Nephron (organoid): Measurements from ENCODE around the gene PTGDR2.

Source experiments
- H3K27ac Mint-ChIP-seq, 3 experiments: 2 replicates each; pipeline ENCODE4 v1.8.0; 2020; ENCODE audit warnings: mixed read lengths in 3 of 3, mild to moderate bottlenecking in 2 of 3, moderate library complexity in 1 of 3
- H3K27me3 Mint-ChIP-seq: 2 replicates; pipeline ENCODE4 v1.8.0; 2021; ENCODE audit warnings: low read depth, mild to moderate bottlenecking, moderate library complexity, mixed read lengths
- H3K36me3 Mint-ChIP-seq: 2 replicates; pipeline ENCODE4 v1.8.0; 2020; ENCODE audit warnings: low read depth, mixed read lengths
- H3K4me1 Mint-ChIP-seq: 2 replicates; pipeline ENCODE4 v1.8.0; 2020; ENCODE audit warnings: mixed read lengths
- H3K4me3 Mint-ChIP-seq, 3 experiments: 2 replicates each; pipeline ENCODE4 v1.8.0; 2020; ENCODE audit warnings: mild to moderate bottlenecking in 3 of 3, mixed read lengths in 3 of 3, moderate library complexity in 2 of 3
- H3K9me3 Mint-ChIP-seq: 2 replicates; pipeline ENCODE4 v1.8.0; 2020; ENCODE audit warnings: mixed read lengths
- TF ChIP-seq, protein P1 (sequence below), 3 experiments: fragments of 200-600 bp; sonication (generic); IDR thresholded peaks; one replicate each; pipeline ENCODE4 v1.5.0; 2021; ENCODE audit warnings: antibody characterized with exemption in 3 of 3; ENCODE audit not compliant: unreplicated experiment in 3 of 3

PTGDR2 gene

DNA sequence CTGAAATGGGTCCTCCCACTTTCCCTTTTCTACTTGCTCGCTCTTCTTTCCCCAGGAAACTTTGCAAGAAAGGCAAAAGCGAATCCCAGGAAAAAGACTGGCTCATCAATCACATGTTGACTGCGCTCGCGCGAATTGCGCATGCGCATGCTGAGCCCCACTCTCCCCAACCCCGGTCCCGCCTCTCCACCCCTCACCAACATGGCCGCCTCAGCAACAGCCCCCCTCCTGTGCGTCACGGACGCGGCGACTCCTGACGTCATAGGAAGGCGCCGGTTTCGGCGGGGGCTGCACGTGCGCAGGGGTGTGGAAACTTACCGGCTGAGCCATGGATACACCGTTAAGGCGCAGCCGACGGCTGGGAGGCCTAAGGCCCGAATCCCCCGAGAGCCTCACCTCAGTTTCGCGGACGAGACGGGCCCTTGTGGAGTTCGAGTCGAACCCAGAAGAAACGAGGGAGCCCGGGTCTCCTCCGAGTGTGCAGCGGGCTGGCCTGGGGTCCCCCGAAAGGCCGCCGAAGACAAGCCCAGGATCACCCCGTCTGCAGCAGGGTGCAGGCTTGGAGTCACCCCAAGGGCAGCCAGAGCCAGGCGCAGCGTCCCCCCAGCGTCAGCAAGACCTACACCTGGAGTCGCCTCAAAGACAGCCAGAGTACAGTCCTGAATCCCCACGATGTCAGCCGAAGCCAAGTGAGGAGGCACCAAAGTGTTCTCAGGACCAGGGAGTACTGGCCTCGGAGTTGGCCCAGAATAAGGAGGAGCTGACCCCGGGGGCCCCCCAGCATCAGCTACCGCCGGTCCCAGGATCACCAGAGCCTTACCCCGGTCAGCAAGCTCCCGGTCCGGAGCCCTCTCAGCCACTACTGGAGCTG, 13.7 kb downstream of the PTGDR2 start, which contains the start of gene CCDC86:
Gene CCDC86, plus strand, starts transcription at position 317 of the 871 bp plus-strand sequence. Its CDS starts 12 bp downstream, at position 329.
- TF ChIP-seq, protein P1, sequence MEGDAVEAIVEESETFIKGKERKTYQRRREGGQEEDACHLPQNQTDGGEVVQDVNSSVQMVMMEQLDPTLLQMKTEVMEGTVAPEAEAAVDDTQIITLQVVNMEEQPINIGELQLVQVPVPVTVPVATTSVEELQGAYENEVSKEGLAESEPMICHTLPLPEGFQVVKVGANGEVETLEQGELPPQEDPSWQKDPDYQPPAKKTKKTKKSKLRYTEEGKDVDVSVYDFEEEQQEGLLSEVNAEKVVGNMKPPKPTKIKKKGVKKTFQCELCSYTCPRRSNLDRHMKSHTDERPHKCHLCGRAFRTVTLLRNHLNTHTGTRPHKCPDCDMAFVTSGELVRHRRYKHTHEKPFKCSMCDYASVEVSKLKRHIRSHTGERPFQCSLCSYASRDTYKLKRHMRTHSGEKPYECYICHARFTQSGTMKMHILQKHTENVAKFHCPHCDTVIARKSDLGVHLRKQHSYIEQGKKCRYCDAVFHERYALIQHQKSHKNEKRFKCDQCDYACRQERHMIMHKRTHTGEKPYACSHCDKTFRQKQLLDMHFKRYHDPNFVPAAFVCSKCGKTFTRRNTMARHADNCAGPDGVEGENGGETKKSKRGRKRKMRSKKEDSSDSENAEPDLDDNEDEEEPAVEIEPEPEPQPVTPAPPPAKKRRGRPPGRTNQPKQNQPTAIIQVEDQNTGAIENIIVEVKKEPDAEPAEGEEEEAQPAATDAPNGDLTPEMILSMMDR (IDR thresholded peaks at IDR 0.05; ENCODE audit: unreplicated experiment in 3 of 3): no peak
- H3K9me3 Mint-ChIP-seq: no peaks in the 10 kb centered on the region
- H3K27me3 Mint-ChIP-seq: no peaks in the 10 kb centered on the region
- H3K4me3 Mint-ChIP-seq: peak within 1 kb of the TSS; percentile 84 to 92 (median 86)
- H3K36me3 Mint-ChIP-seq: no peaks in the 10 kb centered on the region
- H3K4me1 Mint-ChIP-seq: peaks cover 54% of the 10 kb centered on the region
- H3K27ac Mint-ChIP-seq: peak within 1 kb of the TSS; percentile 94 to 99 (median 96)

DNA sequence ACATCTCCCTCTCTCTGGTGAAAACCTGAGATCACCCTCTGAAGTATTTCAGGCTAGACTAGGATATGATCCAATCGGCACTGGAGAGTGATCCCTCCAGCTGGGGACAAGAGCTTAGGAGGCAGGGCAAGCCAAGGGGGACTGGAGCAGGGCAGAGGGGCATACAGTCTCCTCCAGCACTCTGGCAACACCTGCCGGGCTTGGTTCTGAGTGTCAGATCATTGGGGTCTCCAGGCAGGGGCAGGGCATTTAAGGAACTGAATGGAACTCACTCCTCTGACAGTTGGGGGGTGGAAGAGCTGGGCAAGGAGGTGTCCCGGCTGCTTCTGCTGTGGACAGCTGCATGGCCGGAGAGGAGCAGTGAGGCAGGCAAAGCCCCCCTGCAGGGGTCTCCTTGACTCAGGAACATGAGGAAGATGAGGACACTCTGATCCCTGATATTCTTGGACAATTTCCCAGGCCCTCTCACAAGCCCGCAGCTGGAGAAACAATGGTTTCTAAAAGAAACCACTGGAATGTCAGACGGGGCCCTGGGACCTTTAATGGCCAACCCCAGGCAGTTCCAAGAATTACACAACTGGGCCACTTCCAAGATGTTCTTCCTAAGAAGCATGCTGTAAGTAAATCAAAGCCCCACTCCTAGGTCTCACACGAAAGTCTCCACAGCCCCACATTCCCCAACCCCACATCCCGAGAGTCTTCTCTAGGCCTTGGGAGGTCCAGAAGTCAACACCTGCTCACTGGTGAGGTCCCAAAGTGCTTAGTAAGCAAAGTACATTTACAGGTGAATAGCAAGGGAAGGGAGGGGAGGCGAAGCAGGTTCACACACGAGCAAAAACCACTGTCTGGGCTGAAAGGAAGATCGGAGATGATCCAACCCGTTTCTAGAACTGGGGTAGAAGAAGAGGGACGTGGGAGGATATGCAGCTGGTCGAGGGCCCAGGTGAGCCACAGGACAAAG, 15.0 kb downstream of the PTGDR2 start:
- no peaks in the 10 kb centered on the region for H3K27me3 Mint-ChIP-seq
- peaks cover 54% of the 10 kb centered on the region for H3K4me1 Mint-ChIP-seq
- no peaks in the 10 kb centered on the region for H3K36me3 Mint-ChIP-seq
- TF ChIP-seq, protein P1 (IDR thresholded peaks at IDR 0.05; ENCODE audit: unreplicated experiment in 3 of 3): no peak
- no peaks in the 10 kb centered on the region for H3K9me3 Mint-ChIP-seq
- H3K4me3 Mint-ChIP-seq: peak overlapping the region; percentile 84 to 92 (median 86)
- peak overlapping the region; percentile 94 to 99 (median 96) for H3K27ac Mint-ChIP-seq

DNA sequence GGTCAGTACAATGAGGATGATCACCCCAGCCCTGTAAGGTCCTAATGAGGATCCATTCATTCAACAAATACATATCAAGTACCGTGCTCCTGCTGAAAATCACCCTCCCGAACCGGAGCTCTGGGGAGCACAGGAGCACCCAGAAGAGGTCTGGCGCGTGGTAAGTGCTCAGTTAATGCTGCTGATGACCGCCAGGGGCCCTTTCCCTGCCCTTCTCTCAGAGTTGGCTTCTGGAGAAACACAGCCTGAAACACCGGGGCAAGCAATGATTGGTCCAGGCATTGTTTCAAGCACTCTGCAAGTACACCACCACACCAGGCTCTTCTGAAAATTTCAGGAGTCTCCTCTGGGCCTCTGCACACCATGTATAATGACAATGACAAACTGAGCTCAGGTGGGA, 17.6 kb downstream of the PTGDR2 start:
- TF ChIP-seq, protein P1 (IDR thresholded peaks at IDR 0.05; ENCODE audit: unreplicated experiment in 3 of 3): no peak
- Mint-ChIP-seq H3K9me3 (no peaks in the 10 kb centered on the region), H3K4me1 (peaks cover 30% of the 10 kb centered on the region), H3K27me3 (peaks cover 4% of the 10 kb centered on the region), H3K27ac (no peak overlapping the region), H3K36me3 (no peaks in the 10 kb centered on the region), H3K4me3 (no peak overlapping the region)

DNA sequence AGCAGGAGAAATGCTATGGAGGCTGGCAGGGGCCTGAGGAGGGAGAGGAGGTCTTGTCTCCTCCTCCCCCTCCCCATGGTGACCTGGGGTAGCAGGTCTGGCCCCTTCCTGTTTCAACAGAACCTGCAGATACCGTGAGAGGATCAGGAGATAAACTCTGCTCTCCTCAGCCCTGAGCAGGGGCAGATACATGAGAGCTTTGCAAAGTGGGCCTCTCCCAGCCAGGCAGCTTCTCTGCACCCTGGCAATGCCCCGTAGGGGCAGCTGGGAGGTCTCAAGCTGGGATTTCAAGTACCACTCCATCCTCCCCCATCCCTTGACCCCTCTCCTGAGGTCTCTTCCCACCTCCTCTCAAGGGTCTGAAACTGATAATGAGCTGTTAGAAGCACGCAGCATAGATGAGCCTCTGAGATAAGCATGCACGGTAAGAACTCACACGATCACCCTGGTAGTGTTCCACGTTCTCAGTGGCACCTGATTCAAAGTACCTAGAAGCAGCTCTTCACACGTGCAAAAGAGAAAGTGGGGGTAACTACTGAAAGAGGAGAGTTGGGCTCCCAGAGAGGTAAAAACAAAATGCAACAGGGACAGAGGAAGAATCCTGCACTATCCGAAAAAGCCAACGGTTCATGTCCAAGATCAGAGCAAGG, 18.8 kb downstream of the PTGDR2 start:
- TF ChIP-seq, protein P1 (IDR thresholded peaks at IDR 0.05; ENCODE audit: unreplicated experiment in 3 of 3): no peak
- peak overlapping the region in 1 of 3 experiments; percentile 51 for H3K4me3 Mint-ChIP-seq
- no peaks in the 10 kb centered on the region for H3K36me3 Mint-ChIP-seq
- no peaks in the 10 kb centered on the region for H3K9me3 Mint-ChIP-seq
- peak overlapping the region in 1 of 3 experiments; percentile 19 for H3K27ac Mint-ChIP-seq
- peaks cover 24% of the 10 kb centered on the region for H3K4me1 Mint-ChIP-seq
- H3K27me3 Mint-ChIP-seq: peaks cover 4% of the 10 kb centered on the region

DNA sequence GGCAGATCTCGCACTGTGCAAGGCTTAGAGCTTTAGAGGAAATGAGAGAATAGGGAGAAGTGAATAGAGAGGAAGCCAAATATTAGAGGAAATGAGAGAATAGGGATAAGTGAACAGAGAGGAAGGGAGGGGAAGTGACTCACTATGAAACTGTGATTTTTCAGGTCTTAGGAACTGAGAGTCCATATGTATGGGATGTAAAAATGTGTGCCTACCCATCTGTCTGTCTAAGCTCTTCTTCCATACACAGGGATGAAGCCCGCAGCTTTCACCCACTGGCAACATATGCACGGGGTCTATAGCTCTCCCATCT, 20.3 kb downstream of the PTGDR2 start:
- Mint-ChIP-seq H3K36me3 (no peaks in the 10 kb centered on the region), H3K4me3 (no peak overlapping the region), H3K27ac (no peak overlapping the region), H3K9me3 (no peaks in the 10 kb centered on the region), H3K4me1 (peaks cover 9% of the 10 kb centered on the region), H3K27me3 (peaks cover 4% of the 10 kb centered on the region)
- TF ChIP-seq, protein P1 (IDR thresholded peaks at IDR 0.05; ENCODE audit: unreplicated experiment in 3 of 3): no peak
